Dendritic cell treated with granulocyte-macrophage colony-stimulating factor and Interleukin-4, amounts not matched to agents 40 ng/mL and 50 ng/mL, for 4 days (primary cell): ENCODE results near the gene MAP3K7CL.

Experiments
- H3K27ac Mint-ChIP-seq: one replicate; pipeline ENCODE4 v1.8.0; 2022; ENCODE audit warnings: mild to moderate bottlenecking, mixed read lengths
- H3K27me3 Mint-ChIP-seq: one replicate; pipeline ENCODE4 v1.8.0; 2022; ENCODE audit warnings: mild to moderate bottlenecking, mixed read lengths
- H3K36me3 Mint-ChIP-seq: one replicate; pipeline ENCODE4 v1.8.0; 2022; ENCODE audit warnings: low read depth, mixed read lengths
- H3K4me1 Mint-ChIP-seq: one replicate; pipeline ENCODE4 v1.8.0; 2022; ENCODE audit warnings: low read depth, mixed read lengths
- H3K4me3 Mint-ChIP-seq: one replicate; pipeline ENCODE4 v1.8.0; 2022; ENCODE audit warnings: mild to moderate bottlenecking, moderate library complexity, mixed read lengths
- H3K9me3 Mint-ChIP-seq: one replicate; pipeline ENCODE4 v1.8.0; 2022; ENCODE audit warnings: mixed read lengths
- intact Hi-C: fragments of 100-400 bp; cut with micrococcal nuclease; formaldehyde crosslinking; loops from one replicate; pipeline ENCODE4 v1.15.0; 2022

Gene MAP3K7CL

DNA sequence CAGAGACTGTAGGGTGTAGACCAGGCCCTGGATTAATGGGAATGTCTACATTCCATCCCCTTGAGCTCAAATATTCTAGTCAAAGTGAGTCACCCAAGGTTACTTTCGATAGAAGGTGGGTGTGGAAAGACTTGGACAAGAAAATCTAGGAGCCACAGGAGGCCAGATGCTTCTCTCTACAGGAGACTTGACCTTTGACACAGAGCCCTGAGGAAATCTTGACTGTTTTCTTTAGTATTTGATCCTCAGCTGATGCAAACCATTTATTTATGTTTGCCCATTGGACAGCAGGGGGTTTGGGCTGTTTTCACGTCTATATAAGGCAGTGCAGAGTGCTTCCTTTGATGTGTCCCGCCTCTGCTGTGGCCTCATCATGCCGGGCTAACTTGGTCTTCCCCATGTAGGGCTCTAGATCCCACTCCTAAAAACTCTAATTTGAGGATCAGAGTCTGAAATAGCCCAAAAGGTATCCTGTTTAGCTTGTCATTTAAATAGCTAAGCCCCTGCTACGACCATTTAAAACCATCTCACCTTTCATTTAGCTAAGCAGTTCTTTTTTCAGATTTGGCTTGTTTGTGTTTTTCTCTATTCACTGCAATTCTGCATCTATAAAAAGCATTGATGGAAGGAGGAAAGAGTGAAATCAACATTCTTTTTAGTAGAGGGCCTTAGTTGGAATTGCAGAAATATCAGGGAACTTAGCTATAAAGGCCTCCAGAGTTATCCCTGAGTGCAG, 15.5 kb upstream of the MAP3K7CL start:
- no peaks in the 10 kb centered on the region for H3K9me3 Mint-ChIP-seq
- no peaks in the 10 kb centered on the region for H3K36me3 Mint-ChIP-seq
- no peak overlapping the region for H3K4me3 Mint-ChIP-seq
- H3K27me3 Mint-ChIP-seq: no peaks in the 10 kb centered on the region
- H3K4me1 Mint-ChIP-seq: peaks cover 16% of the 10 kb centered on the region
- intact Hi-C loops: no loop called here
- H3K27ac Mint-ChIP-seq: no peak overlapping the region

DNA sequence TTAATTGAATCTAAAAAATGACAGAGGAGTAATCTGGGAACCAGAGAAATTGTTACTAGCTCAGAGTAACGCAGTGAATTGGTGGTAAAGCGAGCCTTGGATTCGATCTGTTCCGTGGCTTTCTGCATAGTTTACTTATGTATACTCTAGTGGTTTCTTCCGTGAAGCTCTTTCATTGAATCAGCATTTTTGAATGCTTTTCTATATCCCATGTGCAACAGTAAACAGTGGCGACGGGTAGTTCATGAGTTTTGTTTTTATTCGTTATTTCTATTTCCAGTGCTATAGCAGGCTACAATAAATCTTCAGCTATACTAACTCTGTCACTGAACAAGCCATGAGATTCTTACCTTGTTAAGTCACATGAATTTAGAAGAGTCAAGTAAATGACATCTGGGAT, 14.5 kb upstream of the MAP3K7CL start:
- intact Hi-C loops: no loop called here
- Mint-ChIP-seq H3K9me3 (no peaks in the 10 kb centered on the region), H3K4me1 (peaks cover 20% of the 10 kb centered on the region)

DNA sequence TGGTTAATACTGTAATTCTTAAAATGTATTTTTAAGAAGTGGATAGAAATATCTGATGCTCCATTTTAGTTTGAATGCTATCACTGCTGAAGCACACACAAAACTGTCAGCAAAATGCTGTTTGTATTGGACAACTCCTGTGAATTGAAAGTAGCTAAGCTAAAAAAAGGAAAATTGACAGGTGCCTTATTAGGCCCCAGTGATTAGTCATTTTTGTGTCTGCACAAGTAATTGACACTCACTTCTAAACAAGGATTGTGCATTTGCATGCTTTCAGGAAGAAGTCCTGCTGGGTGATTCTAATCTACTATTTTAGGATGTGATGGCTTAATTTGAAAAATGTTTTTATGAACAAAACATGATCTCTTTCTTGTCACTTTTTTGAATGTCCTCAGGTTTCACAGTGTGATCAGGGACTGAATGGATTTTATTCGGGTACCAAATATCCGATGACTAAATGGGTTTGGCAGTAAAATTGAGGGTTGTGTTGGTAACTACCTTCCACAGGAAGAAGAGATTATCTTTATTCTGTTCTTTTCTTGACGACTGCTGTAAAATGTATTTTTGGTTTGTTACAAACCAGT, 13.0 kb upstream of the MAP3K7CL start:
- H3K4me3 Mint-ChIP-seq: no peak overlapping the region
- no peak overlapping the region for H3K27ac Mint-ChIP-seq
- no peaks in the 10 kb centered on the region for H3K9me3 Mint-ChIP-seq
- no peaks in the 10 kb centered on the region for H3K36me3 Mint-ChIP-seq
- H3K4me1 Mint-ChIP-seq: peaks cover 20% of the 10 kb centered on the region
- no peaks in the 10 kb centered on the region for H3K27me3 Mint-ChIP-seq
- intact Hi-C loops: no loop called here

More for the DNA sequence above, 14.5 kb upstream of the MAP3K7CL start:
- Mint-ChIP-seq H3K36me3 (no peaks in the 10 kb centered on the region), H3K27me3 (no peaks in the 10 kb centered on the region), H3K4me3 (no peak overlapping the region), H3K27ac (no peak overlapping the region)

DNA sequence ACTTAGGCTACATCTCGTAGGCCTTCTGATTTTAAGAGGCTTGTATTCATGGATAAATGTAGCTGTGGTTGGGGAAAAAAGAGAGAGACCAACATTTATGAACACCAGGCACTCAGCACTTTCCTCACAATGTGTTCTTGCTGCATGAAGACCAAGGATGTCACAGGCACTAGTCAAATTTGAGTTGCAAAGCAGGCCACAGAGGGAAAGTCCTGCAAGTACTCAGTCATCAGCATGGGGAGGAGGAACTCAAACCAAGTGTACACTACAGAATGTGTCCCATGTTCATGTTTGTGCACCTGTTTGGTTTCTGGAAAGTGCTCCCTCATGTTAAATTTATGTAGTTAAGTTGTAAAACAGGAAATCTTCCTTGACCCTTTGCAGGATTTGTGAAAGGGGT, 8.7 kb upstream of the MAP3K7CL start:
- intact Hi-C loops: no loop called here
- Mint-ChIP-seq H3K27ac (no peak overlapping the region), H3K27me3 (no peaks in the 10 kb centered on the region), H3K36me3 (no peaks in the 10 kb centered on the region), H3K9me3 (no peaks in the 10 kb centered on the region), H3K4me1 (peaks cover 20% of the 10 kb centered on the region), H3K4me3 (no peak overlapping the region)

DNA sequence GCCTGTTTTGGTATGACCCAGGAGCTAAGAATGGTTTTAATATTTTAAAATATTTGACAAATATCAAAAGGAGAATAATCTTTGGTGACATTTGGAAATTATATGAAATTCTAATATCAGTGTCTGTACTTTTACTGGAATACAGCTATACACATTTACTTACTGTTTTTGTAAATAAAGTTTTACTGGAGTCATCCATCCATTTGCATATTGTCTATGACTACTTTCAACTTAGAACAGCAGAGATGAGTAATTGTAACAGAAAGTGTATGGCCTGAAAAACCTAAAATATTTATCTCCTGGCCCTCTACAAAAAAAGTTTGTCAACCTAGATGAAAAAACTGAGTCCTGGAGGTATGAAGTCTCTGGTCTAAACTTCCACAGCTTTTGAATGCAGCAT, 5.8 kb upstream of the MAP3K7CL start:
- no peaks in the 10 kb centered on the region for H3K27me3 Mint-ChIP-seq
- H3K4me3 Mint-ChIP-seq: no peak overlapping the region
- no peak overlapping the region for H3K27ac Mint-ChIP-seq
- intact Hi-C loops: no loop called here
- H3K4me1 Mint-ChIP-seq: peaks cover 14% of the 10 kb centered on the region
- H3K9me3 Mint-ChIP-seq: no peaks in the 10 kb centered on the region
- no peaks in the 10 kb centered on the region for H3K36me3 Mint-ChIP-seq

DNA sequence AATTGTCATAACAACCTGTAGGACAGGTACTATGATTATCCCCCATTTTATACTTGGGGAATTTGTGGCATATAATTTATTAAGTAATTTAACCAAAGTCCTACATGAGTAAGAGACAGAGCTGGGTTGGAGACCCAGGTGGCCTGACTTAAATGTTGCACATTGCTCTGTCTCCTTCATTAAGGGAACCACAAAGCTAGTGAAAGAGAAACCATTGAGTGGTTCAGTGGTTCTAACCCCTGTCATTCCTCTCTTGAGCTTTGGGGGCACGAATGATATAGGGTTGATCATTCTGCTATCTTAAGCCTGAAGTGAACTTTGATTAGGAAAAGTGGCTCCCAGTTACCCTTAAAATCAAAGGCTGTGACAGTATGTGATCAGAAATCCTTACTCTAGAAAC, 5.3 kb upstream of the MAP3K7CL start:
- H3K4me1 Mint-ChIP-seq: peaks cover 11% of the 10 kb centered on the region
- no peaks in the 10 kb centered on the region for H3K36me3 Mint-ChIP-seq
- intact Hi-C loops: no loop called here
- no peaks in the 10 kb centered on the region for H3K9me3 Mint-ChIP-seq
- no peak overlapping the region for H3K27ac Mint-ChIP-seq
- H3K4me3 Mint-ChIP-seq: no peak overlapping the region
- H3K27me3 Mint-ChIP-seq: no peaks in the 10 kb centered on the region

DNA sequence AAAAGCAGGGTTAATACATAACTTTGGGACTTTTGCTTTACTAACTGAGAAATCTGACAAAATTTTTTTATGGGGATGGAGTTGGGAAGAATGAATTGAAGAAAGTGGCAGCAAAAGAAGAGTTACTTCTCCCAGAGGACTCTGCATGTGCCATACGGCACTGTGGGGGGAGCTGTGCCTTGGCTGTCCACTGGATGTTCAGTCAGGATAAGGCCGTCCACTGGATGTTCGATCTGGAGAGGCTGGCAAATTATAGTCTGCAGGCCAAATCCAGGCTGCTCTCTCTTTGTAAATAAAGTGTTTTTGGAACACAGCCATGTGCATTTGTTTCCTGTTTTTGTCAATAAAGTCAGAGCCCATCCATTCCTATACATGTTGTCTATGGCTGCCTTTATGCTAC, 4.5 kb upstream of the MAP3K7CL start:
- Mint-ChIP-seq H3K9me3 (no peaks in the 10 kb centered on the region), H3K4me1 (peaks cover 5% of the 10 kb centered on the region), H3K36me3 (no peaks in the 10 kb centered on the region), H3K27ac (no peak overlapping the region), H3K4me3 (no peak overlapping the region), H3K27me3 (no peaks in the 10 kb centered on the region)
- intact Hi-C loops: no loop called here

DNA sequence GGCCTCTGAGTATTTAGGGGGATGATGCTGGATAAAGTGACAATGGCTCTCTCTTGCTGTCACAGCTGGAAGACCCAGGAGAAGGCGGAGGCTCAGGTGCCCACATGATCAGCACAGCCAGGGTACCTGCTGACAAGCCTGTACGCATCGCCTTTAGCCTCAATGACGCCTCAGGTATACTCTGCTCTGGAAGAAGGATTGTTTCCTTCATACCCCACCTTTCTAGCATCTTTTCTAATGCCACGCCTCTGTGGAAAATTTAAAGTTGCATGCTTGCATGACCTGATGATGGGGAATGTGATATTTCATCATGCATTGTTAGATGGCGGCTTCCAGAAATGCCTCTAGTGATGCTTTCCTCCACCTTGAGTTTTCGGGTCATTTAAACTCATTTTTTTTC, 2.8 kb downstream of the MAP3K7CL start:
- no peaks in the 10 kb centered on the region for H3K36me3 Mint-ChIP-seq
- H3K4me3 Mint-ChIP-seq: no peak overlapping the region
- no peaks in the 10 kb centered on the region for H3K9me3 Mint-ChIP-seq
- intact Hi-C loops: no loop called here
- peaks cover 5% of the 10 kb centered on the region for H3K4me1 Mint-ChIP-seq
- no peak overlapping the region for H3K27ac Mint-ChIP-seq
- H3K27me3 Mint-ChIP-seq: no peaks in the 10 kb centered on the region

DNA sequence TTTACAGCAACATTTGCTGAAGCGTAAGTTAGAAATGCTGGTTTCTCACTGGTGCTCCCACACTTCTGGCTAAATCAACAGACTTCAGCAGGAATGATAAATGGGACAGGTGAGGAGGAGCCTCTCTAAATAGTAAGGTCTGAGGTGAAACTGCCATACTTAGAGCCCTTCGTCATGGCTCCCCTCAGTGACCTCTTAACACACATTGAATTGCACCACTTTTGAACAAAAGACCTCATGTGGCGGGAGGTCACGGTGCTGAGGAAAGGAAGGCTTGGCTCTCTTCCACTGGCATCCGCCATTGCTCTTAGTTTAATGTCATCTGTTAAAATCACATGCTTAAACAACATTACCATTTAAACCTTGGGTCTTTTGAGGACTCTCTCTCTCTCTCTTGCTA, 3.4 kb downstream of the MAP3K7CL start:
- intact Hi-C loops: no loop called here
- Mint-ChIP-seq H3K4me1 (peaks cover 5% of the 10 kb centered on the region), H3K27ac (no peak overlapping the region), H3K9me3 (no peaks in the 10 kb centered on the region), H3K27me3 (no peaks in the 10 kb centered on the region), H3K4me3 (no peak overlapping the region), H3K36me3 (no peaks in the 10 kb centered on the region)

DNA sequence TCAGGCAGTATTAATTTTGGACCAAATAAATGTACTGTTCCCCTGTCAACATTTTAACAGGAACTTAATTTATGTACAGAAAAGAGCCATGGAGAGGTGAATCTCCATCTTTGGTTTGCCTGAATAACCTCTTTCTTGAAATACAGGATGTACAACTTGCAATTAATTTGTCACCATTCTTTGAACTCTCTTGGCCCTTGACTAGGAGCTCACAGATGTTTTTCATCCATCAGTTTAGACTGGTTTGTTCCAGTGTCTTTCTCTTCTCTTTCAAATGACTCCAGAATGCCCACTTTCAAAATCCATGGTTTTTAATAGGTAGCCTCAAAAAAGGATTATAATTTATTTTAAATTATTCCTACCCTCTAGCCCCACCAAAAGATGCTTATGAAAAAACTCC, 5.0 kb downstream of the MAP3K7CL start:
- Mint-ChIP-seq H3K27me3 (no peaks in the 10 kb centered on the region), H3K4me1 (no peaks in the 10 kb centered on the region), H3K36me3 (no peaks in the 10 kb centered on the region), H3K9me3 (no peaks in the 10 kb centered on the region), H3K27ac (no peak overlapping the region), H3K4me3 (no peak overlapping the region)
- intact Hi-C loops: no loop called here

DNA sequence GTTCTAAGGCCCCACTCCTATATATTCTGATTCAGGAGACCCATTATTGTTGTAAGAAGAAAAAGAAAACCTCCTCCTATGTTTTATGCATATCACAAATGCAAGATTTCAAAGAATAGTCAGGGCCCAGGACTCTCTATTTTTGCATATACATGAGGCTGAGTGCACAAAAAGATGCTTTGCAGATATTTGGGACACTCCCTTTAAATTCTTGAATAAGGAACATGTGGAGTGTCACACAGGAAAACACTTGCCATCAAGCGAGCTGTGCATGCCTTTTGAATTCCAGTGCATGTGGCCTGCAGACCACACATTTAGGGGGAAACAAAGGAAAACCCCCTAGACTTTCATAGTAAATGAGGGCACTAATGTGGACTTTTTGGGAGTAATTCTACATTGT, 5.6 kb downstream of the MAP3K7CL start:
- H3K27ac Mint-ChIP-seq: no peak overlapping the region

DNA sequence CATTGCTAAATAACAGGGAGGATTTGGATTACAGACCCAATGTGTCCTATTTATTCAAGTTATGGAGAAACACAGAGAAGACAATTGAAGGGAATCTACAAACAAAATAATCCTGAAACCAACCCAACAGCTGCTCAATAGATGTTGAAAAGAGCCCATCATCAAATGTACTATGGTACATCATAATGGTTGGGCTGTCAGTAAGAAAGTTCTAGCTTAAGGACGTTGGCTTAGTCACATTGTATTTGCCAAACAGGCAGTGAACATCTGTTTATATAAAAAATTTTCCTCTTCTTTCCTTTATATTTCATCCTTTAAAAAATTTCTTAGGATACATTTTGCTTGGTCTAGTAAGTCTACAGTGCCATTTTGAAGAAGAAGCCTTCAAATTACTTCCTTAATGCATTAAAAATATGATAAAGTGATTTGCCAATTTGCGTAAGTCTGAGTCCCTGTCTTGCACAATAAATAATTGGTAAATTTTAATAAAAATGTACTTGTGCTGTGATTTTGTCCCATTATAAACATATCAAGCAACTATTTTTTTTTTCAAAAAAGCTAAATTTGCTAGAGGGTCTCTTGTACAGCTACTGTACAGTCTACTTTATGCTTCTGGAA, 14.4 kb downstream of the MAP3K7CL start:
- no peak overlapping the region for H3K4me3 Mint-ChIP-seq
- no peaks in the 10 kb centered on the region for H3K9me3 Mint-ChIP-seq
- no peak overlapping the region for H3K27ac Mint-ChIP-seq
- H3K4me1 Mint-ChIP-seq: peaks cover 10% of the 10 kb centered on the region
- no peaks in the 10 kb centered on the region for H3K27me3 Mint-ChIP-seq
- intact Hi-C loops: no loop called here
- no peaks in the 10 kb centered on the region for H3K36me3 Mint-ChIP-seq

More for the DNA sequence above, 5.6 kb downstream of the MAP3K7CL start:
- no peaks in the 10 kb centered on the region for H3K9me3 Mint-ChIP-seq
- intact Hi-C loops: no loop called here
- H3K36me3 Mint-ChIP-seq: no peaks in the 10 kb centered on the region
- H3K27me3 Mint-ChIP-seq: no peaks in the 10 kb centered on the region
- H3K4me3 Mint-ChIP-seq: no peak overlapping the region
- no peaks in the 10 kb centered on the region for H3K4me1 Mint-ChIP-seq

DNA sequence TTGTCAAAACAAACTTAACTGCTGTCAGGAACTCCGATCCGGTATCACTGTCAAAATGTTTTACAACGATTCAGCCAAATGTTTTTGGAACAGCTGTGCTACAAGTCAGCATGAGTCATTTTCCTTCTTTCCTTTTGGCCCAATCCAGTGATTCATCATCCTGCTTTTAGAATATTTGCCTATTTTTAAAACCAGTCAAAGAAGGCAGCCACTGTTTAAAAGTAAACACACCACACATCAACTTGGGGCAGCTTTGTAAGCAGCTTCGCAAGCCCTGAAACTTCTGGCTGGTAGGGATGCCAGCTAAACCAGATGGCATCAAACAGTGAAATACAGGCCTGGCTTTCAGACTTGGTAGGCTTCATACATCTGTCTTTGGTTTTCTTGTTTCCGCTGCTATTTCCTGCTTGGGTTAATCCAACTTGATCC, 14.9 kb downstream of the MAP3K7CL start:
- Mint-ChIP-seq H3K9me3 (no peaks in the 10 kb centered on the region), H3K27ac (no peak overlapping the region), H3K36me3 (no peaks in the 10 kb centered on the region), H3K4me1 (peaks cover 10% of the 10 kb centered on the region), H3K27me3 (no peaks in the 10 kb centered on the region), H3K4me3 (no peak overlapping the region)
- intact Hi-C loops: no loop called here

DNA sequence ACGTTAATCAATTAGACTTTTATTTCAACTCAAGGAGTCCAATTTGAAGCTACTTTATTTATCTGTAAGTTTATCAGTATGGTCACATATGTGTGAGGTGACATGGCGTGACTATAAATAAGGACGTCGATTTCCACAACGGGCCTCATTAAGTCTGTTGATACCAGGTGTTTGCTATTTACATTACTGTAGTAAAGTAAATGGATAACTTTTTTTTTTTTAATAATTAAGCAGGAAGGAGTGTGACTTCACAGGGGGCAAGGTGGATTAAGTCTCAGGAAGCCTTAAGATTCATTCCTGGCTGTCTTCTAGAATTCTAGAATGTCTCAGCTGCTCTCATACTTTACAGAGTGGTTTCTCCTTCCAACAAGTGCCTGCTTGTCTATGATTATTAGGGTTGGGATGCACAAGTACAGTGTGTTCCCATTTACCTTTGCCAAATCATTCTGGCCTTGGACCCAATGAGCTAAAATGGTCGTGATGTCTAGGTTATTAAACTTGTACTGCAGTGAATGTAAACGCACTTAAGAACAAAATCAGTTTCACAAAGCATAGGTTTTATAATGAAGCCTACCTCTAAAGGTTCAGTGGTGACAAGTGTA, 15.5 kb downstream of the MAP3K7CL start:
- Mint-ChIP-seq H3K9me3 (no peaks in the 10 kb centered on the region), H3K4me3 (no peak overlapping the region), H3K4me1 (peaks cover 10% of the 10 kb centered on the region), H3K27ac (no peak overlapping the region), H3K27me3 (no peaks in the 10 kb centered on the region), H3K36me3 (no peaks in the 10 kb centered on the region)
- intact Hi-C loops: no loop called here
